Esophagus muscularis mucosa (tissue), 3 donors: ENCODE results near the gene ADCY5.
A peak's percentile ranks its signal among the peaks of the same experiment; 100 is the strongest.

ENCODE experiments used
- CTCF ChIP-seq, 3 experiments: fragments of 200-600 bp in 2 of 3; fragments of 450-650 bp in 1 of 3; sonication (generic) in 2 of 3; IDR thresholded peaks; one replicate each; pipeline ENCODE4 v1.5.1; 2017 to 2019; ENCODE audit warnings: antibody characterized with exemption in 3 of 3, mild to moderate bottlenecking in 2 of 3, moderate library complexity in 1 of 3
- POLR2A ChIP-seq: fragments of 450-650 bp; IDR thresholded peaks from one replicate; pipeline ENCODE4 v1.6.1; 2017; ENCODE audit warnings: antibody characterized with exemption, moderate library complexity, mild to moderate bottlenecking, low read depth
- POLR2AphosphoS5 ChIP-seq, 2 donors: sonication (generic); formaldehyde crosslinking; IDR thresholded peaks; one replicate each; pipeline ENCODE4 v1.6.1; 2017; ENCODE audit warnings: antibody characterized with exemption in 2 of 2

- TF ChIP-seq CTCF (IDR thresholded peaks at IDR 0.05) (peak; percentile 91 to 95 (median 91)), POLR2AphosphoS5 (IDR thresholded peaks at IDR 0.05) (peak; percentile 32 to 56), POLR2A (no peak)
Observed at GRCh38 chr3:123489400-123490004, 40.6 kb upstream of the ADCY5 start.
